HCT116 (cell line): Measurements from ENCODE around the gene RRAGA. TPM values are rescaled to one million over a fixed set of nuclear protein-coding genes. Genes with fewer than 3 reads are reported as not detected.

Source experiments
- ATAC-seq: fragments of 200-7000 bp; cut with Tn5 transposase; 2 replicates; pipeline ENCODE4 v1.9.1; 2020; ENCODE audit warnings: mild to moderate bottlenecking, moderate library complexity
- BruUV-seq: library from RNA; stranded (reverse); fragments of 400-500 nt; replicated peaks from 2 replicates; lab custom pipeline; 2021; lab: Mats Ljungman, UMichigan
- CTCF ChIA-PET: fragments of 300-600 bp; sonication (Branson Sonifier 250); formaldehyde crosslinking; loops from one replicate; lab custom pipeline; 2021; ENCODE audit warnings: antibody characterized with exemption; lab: Charles Lee
- POLR2A ChIA-PET: fragments of 300-600, 350-600 bp; sonication (Branson Sonifier 250); formaldehyde crosslinking; loops from one replicate; lab custom pipeline; 2021; ENCODE audit warnings: antibody characterized with exemption; lab: Charles Lee
- RAD21 ChIA-PET, 2 experiments: fragments of 300-600 bp; sonication (Branson Sonifier 250); formaldehyde crosslinking; loops; one replicate each; lab custom pipeline; 2023; ENCODE audit warnings: low total read pairs in 2 of 2; ENCODE audit not compliant: uncharacterized antibody in 2 of 2, unreplicated experiment in 2 of 2, low non-redundant PET in 1 of 2; lab: Charles Lee
- DNase-seq: peaks from one replicate; pipeline ENCODE4 v3.0.0-alpha.2; 2010; ENCODE audit warnings: low read depth, low spot score
- H2AFZ ChIP-seq: fragments of 200-600 bp; shearing (Covaris generic), sonication (generic); 2 replicates; pipeline ENCODE4 v1.6.1; 2017; ENCODE audit warnings: low read depth, mixed run types, mixed read lengths, antibody characterized with exemption, low read length; ENCODE audit not compliant: poor library complexity, severe bottlenecking
- H3K27ac ChIP-seq: 2 replicates; pipeline ENCODE4 v1.5.1; 2012; ENCODE audit warnings: low read depth, low read length
- H3K27me3 ChIP-seq: fragments of 200-600 bp; sonication (generic); 2 replicates; pipeline ENCODE4 v1.6.1; 2016; ENCODE audit warnings: mixed run types, low read length, mixed read lengths; ENCODE audit not compliant: insufficient read depth
- H3K36me3 ChIP-seq, 2 experiments: fragments of 200-500 bp in 1 of 2; fragments of 200-600 bp in 1 of 2; sonication (Bioruptor generic) in 1 of 2; sonication (generic) in 1 of 2; 2 replicates each; pipeline versions ENCODE4 v1.5.1 to v1.6.1; 2014 to 2016; ENCODE audit warnings: low read length in 2 of 2, inconsistent platforms in 1 of 2, mixed read lengths in 1 of 2, mixed run types in 1 of 2; ENCODE audit not compliant: insufficient read depth in 2 of 2, control insufficient read depth in 1 of 2
- H3K4me1 ChIP-seq, 2 experiments: fragments of 200-600 bp in 1 of 2; sonication (generic) in 1 of 2; 2 replicates each; pipeline versions ENCODE4 v1.5.1 to v1.6.1; 2012 to 2017; ENCODE audit warnings: low read length in 2 of 2, inconsistent platforms in 1 of 2, mild to moderate bottlenecking in 1 of 2, mixed read lengths in 1 of 2, mixed run types in 1 of 2, moderate library complexity in 1 of 2; ENCODE audit not compliant: insufficient read depth in 2 of 2, control insufficient read depth in 1 of 2
- H3K4me2 ChIP-seq: fragments of 200-600 bp; sonication (generic); 2 replicates; pipeline ENCODE4 v1.6.1; 2017; ENCODE audit warnings: mixed run types, low read length, mixed read lengths
- H3K4me3 ChIP-seq, 2 experiments: fragments of 200-600 bp in 1 of 2; sonication (generic) in 1 of 2; replicated peaks in 1 of 2; 2 replicates each; pipeline ENCODE4 v1.5.1; 2011 to 2016; ENCODE audit warnings: low read length in 2 of 2, control low read depth in 1 of 2, low read depth in 1 of 2, mild to moderate bottlenecking in 1 of 2, mixed read lengths in 1 of 2, mixed run types in 1 of 2
- H3K79me2 ChIP-seq: fragments of 200-600 bp; sonication (generic); 2 replicates; pipeline ENCODE4 v1.6.1; 2017; ENCODE audit warnings: mild to moderate bottlenecking, mixed run types, low read length, moderate library complexity, mixed read lengths; ENCODE audit not compliant: insufficient read depth
- H3K9ac ChIP-seq: fragments of 200-600 bp; sonication (generic); 2 replicates; pipeline ENCODE4 v1.6.1; 2016; ENCODE audit warnings: low read length, mixed read lengths
- H3K9me2 ChIP-seq: fragments of 200-600 bp; sonication (generic), shearing (Covaris generic); 2 replicates; pipeline ENCODE4 v1.6.1; 2017; ENCODE audit warnings: mixed run types, mild to moderate bottlenecking, moderate library complexity; ENCODE audit not compliant: insufficient read depth
- H3K9me3 ChIP-seq, 2 experiments: fragments of 200-500 bp in 1 of 2; fragments of 200-600 bp in 1 of 2; sonication (Bioruptor generic) in 1 of 2; sonication (generic) in 1 of 2; 2 replicates each; pipeline ENCODE4 v1.6.1; 2014 to 2017; ENCODE audit warnings: low read length in 2 of 2, mixed read lengths in 2 of 2, inconsistent platforms in 1 of 2, low read depth in 1 of 2, mild to moderate bottlenecking in 1 of 2, mixed run types in 1 of 2, moderate library complexity in 1 of 2; ENCODE audit not compliant: control insufficient read depth in 1 of 2, insufficient read depth in 1 of 2
- H4K20me1 ChIP-seq: fragments of 200-600 bp; sonication (generic), shearing (Covaris generic); 2 replicates; pipeline ENCODE4 v1.6.1; 2017; ENCODE audit warnings: mixed run types, mild to moderate bottlenecking, moderate library complexity; ENCODE audit not compliant: insufficient read depth
- CBX3 ChIP-seq: IDR thresholded peaks from 2 replicates; pipeline ENCODE4 v1.6.1; 2012; ENCODE audit warnings: low read depth
- CEBPB ChIP-seq: IDR thresholded peaks from 2 replicates; pipeline ENCODE4 v1.6.1; 2012; ENCODE audit warnings: low read depth
- EGR1 ChIP-seq: IDR thresholded peaks from 2 replicates; pipeline ENCODE4 v1.6.1; 2012; ENCODE audit warnings: low read depth
- ELF1 ChIP-seq: IDR thresholded peaks from 2 replicates; pipeline ENCODE4 v1.6.1; 2012; ENCODE audit warnings: low read depth, borderline replicate concordance
- EZH2 ChIP-seq: fragments of 200-600 bp; sonication (generic); IDR thresholded peaks from 2 replicates; pipeline ENCODE4 v1.6.1; 2017; ENCODE audit warnings: antibody characterized with exemption, mixed run types
- FOSL1 ChIP-seq: IDR thresholded peaks from 2 replicates; pipeline ENCODE4 v1.6.1; 2012; ENCODE audit warnings: low read depth
- JUND ChIP-seq: IDR thresholded peaks from 2 replicates; pipeline ENCODE4 v1.6.1; 2012
- MAX ChIP-seq: IDR thresholded peaks from 2 replicates; pipeline ENCODE4 v1.6.1; 2012
- RAD21 ChIP-seq: IDR thresholded peaks from 2 replicates; pipeline ENCODE4 v1.6.1; 2012; ENCODE audit warnings: low read depth, mild to moderate bottlenecking
- SIN3A ChIP-seq: IDR thresholded peaks from 2 replicates; pipeline ENCODE4 v1.6.1; 2012; ENCODE audit warnings: low read depth
- SRF ChIP-seq: IDR thresholded peaks from 2 replicates; pipeline ENCODE4 v1.6.1; 2012; ENCODE audit warnings: low read depth
- YY1 ChIP-seq: IDR thresholded peaks from 2 replicates; pipeline ENCODE4 v1.6.1; 2011; ENCODE audit warnings: low read length, low read depth, moderate library complexity, mild to moderate bottlenecking; ENCODE audit not compliant: insufficient replicate concordance; ENCODE audit errors: extremely low read depth
- ZBTB33 ChIP-seq: IDR thresholded peaks from 2 replicates; pipeline ENCODE4 v1.6.1; 2011; ENCODE audit warnings: mild to moderate bottlenecking, low read length, moderate library complexity; ENCODE audit not compliant: insufficient replicate concordance; ENCODE audit errors: extremely low read depth
- ZNF274 ChIP-seq: fragments of 200-500 bp; sonication (Bioruptor generic); IDR thresholded peaks from 2 replicates; pipeline ENCODE4 v1.6.1; 2014; ENCODE audit warnings: mild to moderate bottlenecking, low read depth, low read length, inconsistent platforms
- intact Hi-C: fragments of 100-400 bp; cut with micrococcal nuclease; formaldehyde crosslinking; loops from 2 replicates; pipeline ENCODE4 v1.10.0; 2022
- total RNA-seq: library from RNA; stranded (reverse); gene quantifications from one replicate; pipeline ENCODE4 v1.2.1, GENCODE V29; 2021; ENCODE audit not compliant: unreplicated experiment
- TF ChIP-seq, protein P1 (sequence below): IDR thresholded peaks from 2 replicates; pipeline ENCODE4 v1.6.1; 2012
- TF ChIP-seq, protein P2 (sequence below): IDR thresholded peaks from 2 replicates; pipeline ENCODE4 v1.6.1; 2012; ENCODE audit warnings: low read depth

The RRAGA gene
- total RNA-seq, 1 experiment from 2014 or later: 47.3 TPM

- CTCF ChIA-PET: no interaction called here
- POLR2A ChIA-PET: no interaction called here
- H2AFZ ChIP-seq: no peak overlapping the region
- no peaks in the 10 kb centered on the region for H3K4me1 ChIP-seq
- no peak overlapping the region for H3K9ac ChIP-seq
- RAD21 ChIA-PET: no interaction called here
- peaks cover 2% of the 10 kb centered on the region; the same call in 1 of the 2 replicates for H3K27me3 ChIP-seq
- H3K4me3 ChIP-seq: no peak overlapping the region
- BruUV-seq: no TSS peak
- no peaks in the 10 kb centered on the region for H4K20me1 ChIP-seq
- intact Hi-C loops: no loop called here
- H3K4me2 ChIP-seq: no peak overlapping the region
- no peak for DNase-seq
- no peaks in the 10 kb centered on the region for H3K9me3 ChIP-seq
- H3K79me2 ChIP-seq: no peaks in the 10 kb centered on the region
- no peaks in the 10 kb centered on the region for H3K36me3 ChIP-seq
- no peak overlapping the region for H3K27ac ChIP-seq
- H3K9me2 ChIP-seq: no peaks in the 10 kb centered on the region
- no peak for ATAC-seq
- TF ChIP-seq JUND (no peak), ELF1 (no peak), MAX (no peak), CEBPB (no peak), EGR1 (no peak), EZH2 (no peak), ZNF274 (no peak), YY1 (no peak), RAD21 (no peak), SIN3A (no peak), FOSL1 (no peak), SRF (no peak), ZBTB33 (no peak), CBX3 (no peak)
- TF ChIP-seq, protein P1, sequence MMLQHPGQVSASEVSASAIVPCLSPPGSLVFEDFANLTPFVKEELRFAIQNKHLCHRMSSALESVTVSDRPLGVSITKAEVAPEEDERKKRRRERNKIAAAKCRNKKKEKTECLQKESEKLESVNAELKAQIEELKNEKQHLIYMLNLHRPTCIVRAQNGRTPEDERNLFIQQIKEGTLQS: no peak
- TF ChIP-seq, protein P2, sequence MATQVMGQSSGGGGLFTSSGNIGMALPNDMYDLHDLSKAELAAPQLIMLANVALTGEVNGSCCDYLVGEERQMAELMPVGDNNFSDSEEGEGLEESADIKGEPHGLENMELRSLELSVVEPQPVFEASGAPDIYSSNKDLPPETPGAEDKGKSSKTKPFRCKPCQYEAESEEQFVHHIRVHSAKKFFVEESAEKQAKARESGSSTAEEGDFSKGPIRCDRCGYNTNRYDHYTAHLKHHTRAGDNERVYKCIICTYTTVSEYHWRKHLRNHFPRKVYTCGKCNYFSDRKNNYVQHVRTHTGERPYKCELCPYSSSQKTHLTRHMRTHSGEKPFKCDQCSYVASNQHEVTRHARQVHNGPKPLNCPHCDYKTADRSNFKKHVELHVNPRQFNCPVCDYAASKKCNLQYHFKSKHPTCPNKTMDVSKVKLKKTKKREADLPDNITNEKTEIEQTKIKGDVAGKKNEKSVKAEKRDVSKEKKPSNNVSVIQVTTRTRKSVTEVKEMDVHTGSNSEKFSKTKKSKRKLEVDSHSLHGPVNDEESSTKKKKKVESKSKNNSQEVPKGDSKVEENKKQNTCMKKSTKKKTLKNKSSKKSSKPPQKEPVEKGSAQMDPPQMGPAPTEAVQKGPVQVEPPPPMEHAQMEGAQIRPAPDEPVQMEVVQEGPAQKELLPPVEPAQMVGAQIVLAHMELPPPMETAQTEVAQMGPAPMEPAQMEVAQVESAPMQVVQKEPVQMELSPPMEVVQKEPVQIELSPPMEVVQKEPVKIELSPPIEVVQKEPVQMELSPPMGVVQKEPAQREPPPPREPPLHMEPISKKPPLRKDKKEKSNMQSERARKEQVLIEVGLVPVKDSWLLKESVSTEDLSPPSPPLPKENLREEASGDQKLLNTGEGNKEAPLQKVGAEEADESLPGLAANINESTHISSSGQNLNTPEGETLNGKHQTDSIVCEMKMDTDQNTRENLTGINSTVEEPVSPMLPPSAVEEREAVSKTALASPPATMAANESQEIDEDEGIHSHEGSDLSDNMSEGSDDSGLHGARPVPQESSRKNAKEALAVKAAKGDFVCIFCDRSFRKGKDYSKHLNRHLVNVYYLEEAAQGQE: no peak
These were observed 26.1 kb upstream of the RRAGA start for GRCh38 chr9:19023078-19023477.
